GM12865 (cell line): ENCODE measurements around the gene OR10A3.
A peak's percentile ranks its signal among the peaks of the same experiment; 100 is the strongest.
"Not testable (repeated sequence)": the region's sequence is repeated elsewhere in the genome, so short reads cannot be mapped to it uniquely, and the experiment has no call there.

ENCODE experiments used
- DNase-seq: peaks from one replicate; pipeline ENCODE4 v3.0.0; 2010; ENCODE audit warnings: low read depth
- H3K4me3 ChIP-seq: 2 replicates; pipeline ENCODE4 v1.5.1; 2011; ENCODE audit warnings: mild to moderate bottlenecking, low read depth, low read length, control low read depth
- CTCF ChIP-seq: IDR thresholded peaks from 2 replicates; pipeline ENCODE4 v1.5.1; 2011; ENCODE audit warnings: low read length, control low read depth, low read depth, inconsistent platforms; ENCODE audit not compliant: insufficient read depth; ENCODE audit errors: missing control alignments

The OR10A3 gene

GRCh38 chr11:7941608-7942007 is at the start of gene OR10A3:
OR10A3 (minus strand) TSS chr11:7941708; CDS start chr11:7939520, 2,188 bp downstream.
- DNase-seq, result no peak
- no peak for TF ChIP-seq CTCF
- no peak within 1 kb of the TSS for H3K4me3 ChIP-seq

- H3K4me3 ChIP-seq, result peak overlapping the region; percentile 78
- not testable (repeated sequence) for DNase-seq
Measured at GRCh38 chr11:7987560-7987883, 46.0 kb upstream of the OR10A3 start.

GRCh38 chr11:7986768-7987559 is 45.5 kb upstream of the OR10A3 start, which contains the start of gene EIF3F:
EIF3F (plus strand) TSS chr11:7987337; CDS start chr11:7987353, 16 bp downstream.
- H3K4me3 ChIP-seq, result peak within 1 kb of the TSS; percentile 78
- TF ChIP-seq CTCF, result peak; percentile 72
- DNase-seq, result peak; percentile 99

GRCh38 chr11:7983832-7984590 is 42.5 kb upstream of the OR10A3 start:
- no peak for DNase-seq
- no peak overlapping the region for H3K4me3 ChIP-seq
- no peak for TF ChIP-seq CTCF

GRCh38 chr11:7982582-7983119 is 41.1 kb upstream of the OR10A3 start:
- DNase-seq, result no peak
- H3K4me3 ChIP-seq, result no peak overlapping the region
- TF ChIP-seq CTCF, result no peak

GRCh38 chr11:7981619-7982157 is 40.2 kb upstream of the OR10A3 start:
- no peak for DNase-seq
- no peak overlapping the region for H3K4me3 ChIP-seq
- no peak for TF ChIP-seq CTCF
